GM18868 (cell line): ENCODE measurements around the gene FARP1.
"Not testable (repeated sequence)": the region's sequence is repeated elsewhere in the genome, so short reads cannot be mapped to it uniquely, and the experiment has no call there.

Source experiments
- ATAC-seq: cut with Tn5 transposase; IDR thresholded peaks from one replicate; pipeline ENCODE4 v1.9.1; 2021; ENCODE audit warnings: mild to moderate bottlenecking, moderate library complexity; ENCODE audit not compliant: unreplicated experiment

The FARP1 gene

GRCh38 chr13:98411617-98412265 is 268.8 kb downstream of the FARP1 start:
- no peak for ATAC-seq

GRCh38 chr13:98413278-98413677 is 270.4 kb downstream of the FARP1 start:
- not testable (repeated sequence) for ATAC-seq

GRCh38 chr13:98413796-98414195 is 270.9 kb downstream of the FARP1 start:
- no peak for ATAC-seq

DNA sequence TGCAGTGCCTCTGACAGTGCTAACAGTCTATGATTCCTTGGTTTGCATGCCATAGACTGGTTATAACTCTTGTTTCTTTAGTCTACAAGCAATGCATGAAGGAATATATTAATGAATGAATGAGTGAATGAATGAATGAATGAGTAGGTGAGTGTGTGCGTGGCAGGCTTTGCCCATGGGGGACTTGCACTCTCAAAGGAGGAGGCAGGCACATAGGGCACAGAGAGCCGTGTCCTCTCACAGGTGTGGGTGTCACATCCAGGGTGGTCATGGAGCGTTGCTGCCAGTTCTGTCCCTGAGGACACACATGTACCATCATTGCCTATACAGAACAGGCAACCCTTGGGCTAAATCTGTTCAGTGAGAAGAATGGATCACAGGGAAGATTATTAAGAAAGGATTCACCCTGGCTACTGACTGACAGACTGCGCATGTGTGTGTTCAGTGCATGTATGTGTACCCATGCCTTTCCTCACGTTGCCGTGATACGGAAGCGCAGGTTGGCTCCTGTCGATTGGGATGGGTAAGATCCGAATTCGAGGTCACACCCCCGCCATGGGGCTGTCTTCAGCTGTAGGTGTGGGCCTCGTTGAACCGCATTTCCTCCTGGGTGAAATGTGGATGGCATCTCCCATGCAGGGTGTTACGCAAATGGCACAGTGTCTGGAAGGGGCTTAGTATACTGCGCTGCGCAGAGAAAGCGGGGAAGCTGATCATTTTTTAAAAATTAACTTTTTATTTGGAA is 272.6 kb downstream of the FARP1 start:
- no peak for ATAC-seq

DNA sequence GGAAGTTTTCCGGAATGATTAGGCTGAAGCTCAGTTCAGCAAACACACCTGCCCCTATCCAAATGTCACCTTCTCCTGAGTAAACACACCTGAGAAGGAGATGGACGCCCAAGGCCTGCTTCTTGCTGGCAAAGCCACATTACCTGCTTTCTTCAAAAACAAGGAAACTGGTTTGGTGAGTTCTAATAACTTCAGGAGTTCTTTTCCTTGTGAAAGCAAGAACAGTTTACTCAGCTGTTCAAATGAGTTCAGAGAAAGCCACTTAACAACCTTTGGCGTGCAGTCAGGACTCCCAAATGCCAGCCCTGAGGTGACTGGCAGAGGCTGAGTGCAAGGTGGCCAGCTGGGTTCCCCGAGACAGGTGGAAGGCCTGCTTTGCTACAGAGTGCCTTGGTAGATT is 273.5 kb downstream of the FARP1 start:
- no peak for ATAC-seq

DNA sequence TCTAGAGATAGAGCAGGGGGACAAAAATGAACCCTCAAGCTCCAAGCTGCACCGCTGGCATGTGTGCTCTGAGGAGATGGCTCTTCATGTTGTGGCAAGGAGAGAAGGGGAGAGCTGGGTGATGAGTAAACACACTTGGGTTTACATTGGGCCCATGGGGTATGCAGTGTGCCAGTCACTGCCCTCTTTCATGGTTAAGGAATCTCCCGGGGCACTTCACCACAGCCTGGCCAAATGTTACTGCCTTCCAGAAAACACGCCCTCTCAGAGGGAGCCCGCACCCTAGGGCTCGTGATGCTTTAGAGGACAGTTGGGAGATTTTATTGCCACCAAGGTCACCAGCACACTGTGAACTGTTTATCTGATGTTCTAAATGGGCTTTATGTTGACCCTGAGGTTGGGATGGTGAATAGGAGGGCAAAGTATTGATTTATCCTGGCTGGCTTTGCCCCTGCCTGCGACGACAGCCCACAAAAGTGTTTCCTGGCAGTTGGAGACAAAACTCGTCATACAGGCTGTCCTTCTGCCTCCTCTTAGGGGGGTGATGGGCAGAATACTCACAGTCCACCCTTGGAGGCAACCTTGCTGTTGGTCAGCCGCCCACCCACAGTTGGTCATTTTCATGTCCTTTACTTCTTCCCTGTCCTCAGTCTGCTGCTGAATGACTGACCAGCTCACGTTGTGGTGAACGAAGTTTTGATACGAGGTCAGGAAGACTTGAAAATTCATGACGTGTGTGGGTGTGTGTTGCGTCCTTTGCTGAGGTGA is 277.1 kb downstream of the FARP1 start:
- ATAC-seq = no peak

GRCh38 chr13:98420554-98421175 is 277.8 kb downstream of the FARP1 start:
- ATAC-seq = no peak

- ATAC-seq = no peak
Measured at GRCh38 chr13:98422046-98422445, 279.2 kb downstream of the FARP1 start.

GRCh38 chr13:98423417-98423816 is 280.5 kb downstream of the FARP1 start:
- ATAC-seq = no peak

DNA sequence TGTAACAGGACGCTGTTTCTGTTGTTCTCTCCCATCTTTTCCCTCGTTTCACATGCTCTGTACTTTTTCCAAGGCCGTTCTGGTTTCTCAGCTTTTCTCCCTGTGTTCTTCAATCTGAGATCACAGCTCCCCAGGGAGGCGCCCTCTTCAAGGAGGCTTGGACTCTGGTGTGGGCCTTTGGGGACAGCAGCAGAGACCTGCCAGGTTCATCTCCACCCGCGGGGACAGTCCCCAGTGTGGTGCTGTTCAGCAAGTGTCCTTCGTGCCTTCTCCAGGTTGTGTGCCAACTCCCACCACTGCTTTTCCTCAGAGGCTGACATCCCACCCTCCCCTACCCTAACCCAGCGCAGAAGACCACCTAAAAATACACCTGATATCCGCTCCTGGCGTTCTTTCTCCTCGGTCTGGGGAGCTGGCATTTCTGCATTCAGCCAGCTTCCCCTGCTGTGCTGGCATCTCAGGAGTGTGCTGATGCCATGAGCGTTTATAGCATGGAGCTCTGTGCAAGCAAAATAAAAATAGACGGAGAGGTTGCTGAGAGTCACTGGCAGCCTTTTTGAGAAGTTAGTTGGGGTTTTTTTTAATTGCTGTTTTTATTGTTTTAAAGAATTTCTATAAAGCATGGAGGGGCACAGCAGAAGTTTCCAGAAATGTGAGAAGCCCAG is 284.6 kb downstream of the FARP1 start:
- no peak for ATAC-seq

DNA sequence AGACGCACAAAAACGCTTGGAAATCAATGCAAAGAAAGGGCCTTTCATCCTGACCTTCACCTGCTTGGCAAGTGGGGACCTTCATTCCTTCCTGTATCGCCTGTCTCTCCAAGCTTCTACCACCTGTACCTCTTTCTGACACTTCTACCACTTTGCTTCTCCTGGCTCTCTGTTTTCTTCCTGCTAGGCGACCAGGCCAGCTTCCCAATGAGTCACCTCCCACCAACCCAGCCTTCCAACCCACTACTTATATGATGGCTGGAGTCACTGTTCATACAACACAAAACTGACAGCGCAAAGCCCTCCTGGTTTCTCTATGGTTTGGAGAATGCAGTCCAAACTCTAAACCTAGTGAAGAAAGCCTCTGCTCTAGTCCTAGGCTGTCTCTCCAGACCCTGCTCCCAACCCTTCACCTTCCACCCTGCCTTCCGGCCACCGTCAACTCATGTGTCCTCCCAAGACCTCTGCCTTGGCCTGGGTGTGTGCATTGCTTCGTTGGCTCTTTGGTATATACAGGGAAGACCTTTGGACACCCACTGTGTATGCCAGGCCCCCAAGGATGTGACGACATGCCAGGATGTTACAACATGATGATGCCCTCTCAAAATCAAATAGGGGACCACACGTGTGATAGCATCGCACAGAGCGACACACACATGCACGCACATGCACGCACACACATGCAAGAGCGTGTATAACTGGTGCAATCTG is 285.5 kb downstream of the FARP1 start:
- no peak for ATAC-seq

DNA sequence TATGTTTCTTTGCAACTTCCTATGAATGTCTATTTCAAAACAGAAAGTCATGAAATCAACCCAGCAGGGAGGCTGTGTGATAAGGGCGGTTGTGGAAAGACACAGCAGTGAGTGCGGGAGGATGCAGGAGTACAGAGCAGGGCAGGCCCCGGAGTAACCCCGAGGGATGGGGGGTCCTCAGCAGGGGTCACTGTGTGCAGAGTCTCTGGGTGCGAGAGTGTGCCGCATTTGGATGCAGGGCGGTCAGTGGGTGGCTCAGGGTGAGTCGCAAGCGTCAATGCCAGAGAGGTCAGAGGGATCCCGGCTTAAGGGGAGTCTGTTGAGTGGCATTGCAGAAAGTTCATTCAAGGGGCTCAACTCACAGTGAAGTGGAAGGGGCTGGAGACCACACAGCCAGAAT is 286.2 kb downstream of the FARP1 start:
- no peak for ATAC-seq

GRCh38 chr13:98429531-98429930 is 286.6 kb downstream of the FARP1 start:
- ATAC-seq = no peak

DNA sequence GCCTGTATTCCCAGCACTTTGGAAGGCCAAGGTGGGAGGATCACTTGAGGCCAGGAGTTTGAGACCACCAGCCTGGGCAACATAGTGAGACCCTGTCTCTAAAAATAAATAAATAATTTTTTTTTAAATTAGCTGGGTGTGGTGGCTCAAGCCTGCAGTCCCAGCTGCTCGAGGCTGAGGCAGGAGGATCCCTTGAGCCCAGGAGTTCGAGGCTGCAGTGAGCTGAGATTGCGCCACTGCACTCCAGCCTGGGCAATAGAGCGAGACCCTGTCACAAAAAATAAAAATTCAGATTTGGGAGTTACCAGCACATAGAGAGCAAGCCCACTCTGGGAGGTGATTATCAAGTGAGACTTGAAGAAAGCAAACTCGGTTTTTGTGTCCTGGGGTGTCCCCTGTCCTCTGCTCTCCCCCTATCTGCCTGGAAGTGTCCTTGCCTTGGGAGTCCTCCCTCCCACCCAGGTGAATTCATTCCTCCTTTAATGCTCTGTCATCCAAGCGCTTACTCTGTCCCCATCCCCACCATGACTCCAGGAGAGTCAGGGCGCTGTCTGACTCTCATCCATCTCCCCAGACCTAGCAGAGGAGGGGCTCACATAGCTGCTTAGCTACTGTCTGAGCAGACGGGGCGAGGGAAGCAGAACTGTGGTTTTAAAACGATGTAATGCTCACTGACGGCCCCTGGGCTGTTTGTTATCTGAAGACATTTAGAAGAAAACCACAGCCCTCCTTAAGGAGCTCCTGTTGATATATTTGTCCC is 287.3 kb downstream of the FARP1 start:
- ATAC-seq = no peak

DNA sequence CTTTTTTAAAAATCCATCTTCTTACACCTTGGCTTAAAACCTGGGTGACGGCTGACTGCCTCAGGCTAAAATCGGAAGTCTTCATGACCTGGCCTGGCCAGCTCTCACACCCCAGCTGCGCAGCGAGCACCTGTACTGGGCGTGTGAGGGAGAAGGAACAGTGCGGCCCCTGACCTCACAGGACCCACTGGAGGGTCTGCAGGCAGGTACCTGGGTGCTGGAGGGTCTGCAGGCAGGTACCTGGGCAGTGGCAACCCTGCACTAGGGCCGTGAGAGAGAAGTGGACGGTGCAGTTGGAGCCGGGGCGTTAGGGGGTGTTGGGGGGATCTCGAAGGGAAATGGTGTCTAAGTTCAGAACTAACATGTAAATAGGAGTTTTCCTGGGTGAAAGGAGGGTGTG is 289.7 kb downstream of the FARP1 start:
- no peak for ATAC-seq

DNA sequence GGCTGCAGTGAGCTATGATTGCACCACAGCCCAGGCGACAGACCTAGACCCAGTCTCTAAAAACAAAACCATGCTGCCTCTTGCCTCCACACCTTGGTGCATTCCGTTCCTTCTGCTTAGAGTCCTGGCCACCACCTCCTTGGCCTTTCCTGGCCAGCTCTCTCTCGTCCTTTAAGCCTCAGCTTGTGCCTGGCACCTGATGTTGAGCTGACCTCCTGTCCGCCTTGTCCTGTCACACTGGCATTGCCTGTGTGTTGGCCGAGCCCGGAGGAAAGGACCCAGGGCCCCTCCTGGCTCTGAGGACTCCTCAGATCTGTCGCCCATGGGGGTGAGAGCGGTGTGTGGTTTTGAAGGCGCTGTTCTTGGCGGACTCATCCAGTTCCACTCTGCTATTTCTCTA is 290.8 kb downstream of the FARP1 start:
- ATAC-seq = no peak

GRCh38 chr13:98434060-98434459 is 291.2 kb downstream of the FARP1 start:
- no peak for ATAC-seq

DNA sequence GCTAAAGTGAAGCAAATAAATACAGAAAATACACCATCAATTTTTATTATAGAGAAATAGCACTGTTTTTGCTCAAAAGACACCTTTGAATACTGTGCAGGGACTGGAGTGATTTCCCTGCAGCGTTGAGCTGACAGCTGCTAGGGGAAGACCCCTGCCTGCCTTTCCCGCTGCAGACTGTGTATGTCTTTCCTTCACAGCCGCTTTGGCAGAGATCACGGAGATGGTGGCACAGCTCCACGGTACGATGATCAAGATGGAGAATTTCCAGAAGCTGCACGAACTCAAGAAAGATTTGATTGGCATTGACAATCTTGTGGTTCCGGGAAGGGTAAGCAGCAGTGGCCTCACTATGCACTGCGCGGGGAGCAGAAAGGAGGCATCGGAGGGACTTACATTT is 292.5 kb downstream of the FARP1 start:
- no peak for ATAC-seq

DNA sequence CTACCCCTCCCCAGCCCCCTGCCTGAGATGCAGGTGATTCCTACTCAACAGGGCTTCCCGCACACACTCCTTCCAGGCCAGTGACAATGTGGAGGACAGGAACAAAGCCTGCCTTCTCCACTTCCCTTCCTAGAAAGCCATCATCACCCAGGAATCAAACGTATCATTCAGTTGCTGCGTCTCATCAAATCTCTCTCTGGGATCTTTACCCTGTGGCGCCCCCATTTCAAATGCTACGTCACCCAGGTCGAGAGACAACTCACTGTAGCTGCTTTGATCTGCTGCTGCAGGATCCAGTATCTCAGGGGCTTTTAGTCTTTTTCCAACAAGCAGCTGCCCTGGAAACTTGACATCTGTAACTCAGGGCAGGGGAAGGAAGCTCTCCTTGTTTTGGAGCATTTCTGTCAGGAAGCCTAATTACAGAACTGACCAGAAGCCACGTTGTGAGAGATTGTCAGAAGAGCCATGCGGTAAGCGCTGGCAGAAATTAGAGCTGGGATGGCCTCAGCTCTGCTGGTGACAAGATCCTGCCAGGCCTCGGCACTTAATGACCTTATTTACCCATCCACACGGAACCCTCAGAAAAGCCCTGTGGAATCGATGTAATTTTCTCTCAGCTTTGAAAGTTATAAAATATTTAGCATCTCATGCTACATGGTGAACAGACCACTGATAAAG is 293.5 kb downstream of the FARP1 start:
- no peak for ATAC-seq
